Activated CD8-positive, alpha-beta T cell treated with anti-CD3 and anti-CD28 coated beads for 36 hours (primary cell): ENCODE measurements around the gene PIK3R6. TPM values are rescaled to one million over a fixed set of nuclear protein-coding genes. Genes with fewer than 3 reads are reported as not detected.

ENCODE experiments used
- ATAC-seq: fragments of 200-7000 bp; cut with Tn5 transposase; one replicate; pipeline ENCODE4 v1.10.0; 2021; ENCODE audit warnings: mild to moderate bottlenecking, moderate library complexity
- CTCF ChIA-PET: fragments of 350-600 bp; sonication (Branson Sonifier 250); formaldehyde crosslinking; loops from one replicate; lab custom pipeline; 2021; ENCODE audit warnings: antibody characterized with exemption; lab: Charles Lee
- POLR2A ChIA-PET: fragments of 350-600 bp; sonication (Branson Sonifier 250); formaldehyde crosslinking; loops from one replicate; lab custom pipeline; 2021; ENCODE audit warnings: antibody characterized with exemption; lab: Charles Lee
- DNase-seq: peaks from one replicate; pipeline ENCODE4 v3.0.0-alpha.2; 2020
- H3K27ac Mint-ChIP-seq: one replicate; pipeline ENCODE4 v1.8.0; 2021; ENCODE audit warnings: mild to moderate bottlenecking, mixed read lengths
- H3K27me3 Mint-ChIP-seq: one replicate; pipeline ENCODE4 v1.8.0; 2021; ENCODE audit warnings: mixed read lengths
- H3K36me3 Mint-ChIP-seq: one replicate; pipeline ENCODE4 v1.8.0; 2021; ENCODE audit warnings: low read depth, mixed read lengths
- H3K4me1 Mint-ChIP-seq: one replicate; pipeline ENCODE4 v1.8.0; 2021; ENCODE audit warnings: low read depth, mixed read lengths
- H3K4me3 Mint-ChIP-seq: one replicate; pipeline ENCODE4 v1.8.0; 2021; ENCODE audit warnings: mild to moderate bottlenecking, moderate library complexity, mixed read lengths
- H3K9me3 Mint-ChIP-seq: one replicate; pipeline ENCODE4 v1.8.0; 2021; ENCODE audit warnings: mixed read lengths
- CTCF ChIP-seq: fragments of 200-600 bp; IDR thresholded peaks from one replicate; pipeline ENCODE4 v1.8.0; 2022; ENCODE audit warnings: antibody characterized with exemption, mild to moderate bottlenecking
- intact Hi-C: fragments of 100-400 bp; cut with micrococcal nuclease; formaldehyde crosslinking; loops from one replicate; pipeline ENCODE4 v1.10.0; 2022
- total RNA-seq, 2 experiments: library from RNA; stranded (reverse); gene quantifications; one replicate each; pipeline ENCODE4 v1.2.3, GENCODE V29; 2021

Gene PIK3R6
- total RNA-seq, 2 experiments from 2014 or later = 3.8 to 3.9 TPM

- CTCF ChIA-PET = interaction anchor here (0.9 to 1.1 kb wide), 3 partner anchors 11 to 77 kb away, joined by 3 to 5 read pairs (median 3); no protein-coding TSS in a partner anchor
- Mint-ChIP-seq H3K27ac (no peak overlapping the region), H3K27me3 (no peaks in the 10 kb centered on the region), H3K36me3 (no peaks in the 10 kb centered on the region), H3K4me3 (no peak overlapping the region), H3K9me3 (no peaks in the 10 kb centered on the region), H3K4me1 (peaks cover 43% of the 10 kb centered on the region)
- TF ChIP-seq CTCF = no peak
- intact Hi-C loops = no loop called here
- no peak for DNase-seq
- POLR2A ChIA-PET = interaction anchor here (0.6 to 1.1 kb wide), 2 partner anchors 14 to 137 kb away, joined by 3 read pairs; no protein-coding TSS in a partner anchor
- no peak for ATAC-seq
These were observed 5.0 kb downstream of the PIK3R6 start for GRCh38 chr17:8862213-8863056.

DNA sequence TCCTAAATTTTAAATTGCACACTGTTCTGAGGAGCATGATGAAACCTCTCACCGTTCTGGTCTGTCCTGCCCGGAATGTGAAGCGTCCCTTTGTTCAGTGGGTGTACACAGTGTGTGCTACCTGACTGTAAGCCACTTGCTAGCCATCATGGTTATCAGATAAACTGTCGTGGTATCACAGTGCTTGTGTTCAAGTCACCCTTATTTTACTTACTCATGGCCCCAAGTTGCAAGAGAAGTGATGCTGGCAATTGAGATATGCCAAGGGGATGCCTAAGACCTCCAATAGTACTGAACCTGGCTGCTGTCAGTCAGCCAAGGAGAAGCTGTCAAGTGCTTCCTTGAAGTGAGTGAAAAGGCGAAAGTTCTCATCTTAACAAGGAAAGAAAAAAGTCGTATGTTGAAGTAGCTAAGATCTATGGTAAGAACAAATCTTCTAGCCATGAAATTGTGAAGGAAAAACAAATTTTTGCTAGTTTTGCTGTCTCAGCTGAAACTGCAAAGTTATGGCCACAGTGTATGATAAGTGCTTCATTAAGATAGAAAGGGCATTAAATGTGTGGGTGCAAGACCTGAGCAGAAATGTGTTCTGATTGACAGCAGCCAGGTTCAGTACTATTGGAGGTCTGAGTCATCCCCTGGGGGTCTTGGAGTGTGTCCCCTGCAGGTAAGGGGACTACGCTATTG is 5.8 kb downstream of the PIK3R6 start:
- no peaks in the 10 kb centered on the region for H3K36me3 Mint-ChIP-seq
- intact Hi-C loops = no loop called here
- H3K9me3 Mint-ChIP-seq = no peaks in the 10 kb centered on the region
- ATAC-seq = no peak
- POLR2A ChIA-PET = interaction anchor here (1.1 kb wide), 1 partner anchor 14 kb away, joined by 3 read pairs; no protein-coding TSS in a partner anchor
- CTCF ChIA-PET = interaction anchor here (0.9 to 1.1 kb wide), 3 partner anchors 10 to 76 kb away, joined by 3 to 5 read pairs (median 3); no protein-coding TSS in a partner anchor
- no peaks in the 10 kb centered on the region for H3K27me3 Mint-ChIP-seq
- H3K27ac Mint-ChIP-seq = peak overlapping the region; percentile 49
- H3K4me3 Mint-ChIP-seq = no peak overlapping the region
- H3K4me1 Mint-ChIP-seq = peaks cover 49% of the 10 kb centered on the region
- DNase-seq = no peak
- no peak for TF ChIP-seq CTCF

DNA sequence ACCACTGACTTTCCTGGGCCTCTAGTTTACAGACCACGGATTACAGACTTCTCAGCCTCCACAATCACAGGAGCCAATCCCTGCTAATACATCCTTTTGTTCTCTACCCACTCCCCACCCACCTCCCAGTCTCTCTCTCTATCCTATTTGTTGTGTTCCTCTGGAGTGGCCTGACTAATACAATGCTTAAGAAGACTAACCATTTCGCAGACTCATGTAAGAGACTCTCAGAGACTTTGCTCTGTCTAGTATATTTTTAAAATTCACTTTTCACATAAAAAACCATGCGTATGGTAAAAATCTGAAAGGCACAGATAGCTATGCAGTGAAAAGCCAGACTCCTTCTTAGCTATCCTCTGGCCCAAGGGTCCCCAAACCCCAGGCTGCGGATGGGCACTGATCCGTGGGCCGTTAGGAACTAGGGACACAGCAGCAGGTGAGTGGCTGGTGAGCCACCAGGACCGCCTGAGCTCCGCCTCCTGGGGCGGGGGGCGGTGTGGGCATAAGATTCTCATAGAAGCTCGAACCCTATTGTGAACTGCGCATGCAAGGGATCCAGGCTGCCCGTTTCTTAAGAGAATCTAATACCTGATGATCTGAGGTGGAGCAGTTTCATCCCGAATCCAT is 7.6 kb downstream of the PIK3R6 start:
- no peak for ATAC-seq
- no peaks in the 10 kb centered on the region for H3K9me3 Mint-ChIP-seq
- no peak overlapping the region for H3K4me3 Mint-ChIP-seq
- no peak for DNase-seq
- H3K36me3 Mint-ChIP-seq = no peaks in the 10 kb centered on the region
- ChIA-PET CTCF (interaction anchor here (1.0 kb wide), 1 partner anchor 35 kb away, joined by 4 read pairs; no protein-coding TSS in a partner anchor), POLR2A (no interaction called here)
- peaks cover 60% of the 10 kb centered on the region for H3K4me1 Mint-ChIP-seq
- no peaks in the 10 kb centered on the region for H3K27me3 Mint-ChIP-seq
- H3K27ac Mint-ChIP-seq = peak overlapping the region; percentile 88
- TF ChIP-seq CTCF = no peak
- intact Hi-C loops = no loop called here

GRCh38 chr17:8859027-8859803 is 8.3 kb downstream of the PIK3R6 start:
- DNase-seq (peak; percentile 70), ATAC-seq (peak; percentile 37)
- Mint-ChIP-seq H3K4me3 (peak overlapping the region; percentile 2), H3K4me1 (peaks cover 60% of the 10 kb centered on the region), H3K27me3 (no peaks in the 10 kb centered on the region), H3K9me3 (no peaks in the 10 kb centered on the region), H3K36me3 (no peaks in the 10 kb centered on the region), H3K27ac (peak overlapping the region; percentile 88)
- intact Hi-C loops = no loop called here
- POLR2A ChIA-PET = interaction anchor here (1.2 to 1.6 kb wide), 3 partner anchors 8 to 42 kb away, joined by 4 to 5 read pairs (median 4); partner anchors contain the start of gene PIK3R6
- TF ChIP-seq CTCF = no peak
- CTCF ChIA-PET = interaction anchor here (1.8 kb wide), 1 partner anchor 139 kb away, joined by 6 read pairs; no protein-coding TSS in a partner anchor
